Activated CD4-positive, alpha-beta T cell treated with anti-CD3 and anti-CD28 coated beads, Interleukin-2, Interleukin-4, amounts not matched to agents 100 ng/mL and 50 ng/mL, durations not matched to agents 16 hours and 8 hours (primary cell): ENCODE results near the gene ADARB2.

Source experiments
- DNase-seq: peaks from one replicate; pipeline ENCODE4 v3.0.0-alpha.2; 2020; ENCODE audit warnings: low spot score

The ADARB2 gene

DNA sequence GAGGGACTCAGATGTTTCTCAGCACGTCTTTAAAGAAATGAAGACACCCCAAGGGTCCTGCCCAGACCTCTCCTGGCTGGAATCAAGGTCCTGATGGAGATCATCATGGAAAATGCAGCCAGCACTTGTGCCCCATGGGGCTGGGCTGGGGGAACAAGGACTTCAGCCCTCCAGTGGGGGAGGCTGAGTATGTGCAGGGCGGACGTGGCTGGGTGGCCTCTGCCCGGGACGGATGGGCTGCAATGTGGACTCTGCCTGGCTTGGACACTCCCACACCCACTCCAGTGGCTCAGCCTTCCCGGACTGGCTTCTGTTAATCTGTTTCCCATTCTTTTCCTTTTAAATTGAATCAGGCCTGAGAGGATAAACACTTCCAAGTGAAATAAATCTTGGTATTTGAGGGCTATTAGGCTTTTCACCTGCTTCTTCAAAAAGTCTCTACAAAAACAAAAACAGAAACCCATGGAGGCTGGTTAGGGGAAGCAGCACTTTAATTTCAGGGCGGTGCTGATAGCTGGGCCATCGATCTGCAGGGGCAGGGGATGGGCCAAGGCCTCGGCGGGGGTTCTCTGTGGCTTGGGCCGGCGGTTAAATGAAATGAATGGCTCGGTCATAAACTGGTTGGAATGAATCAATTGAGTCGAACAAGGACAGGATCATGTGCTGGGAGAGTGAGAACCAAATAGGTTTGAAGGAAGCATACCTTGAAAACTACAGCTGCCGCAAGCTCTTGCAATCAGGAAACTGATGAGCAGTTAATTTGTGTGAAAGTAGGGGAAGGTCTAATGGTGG, 51.4 kb downstream of the ADARB2 start:
- no peak for DNase-seq

DNA sequence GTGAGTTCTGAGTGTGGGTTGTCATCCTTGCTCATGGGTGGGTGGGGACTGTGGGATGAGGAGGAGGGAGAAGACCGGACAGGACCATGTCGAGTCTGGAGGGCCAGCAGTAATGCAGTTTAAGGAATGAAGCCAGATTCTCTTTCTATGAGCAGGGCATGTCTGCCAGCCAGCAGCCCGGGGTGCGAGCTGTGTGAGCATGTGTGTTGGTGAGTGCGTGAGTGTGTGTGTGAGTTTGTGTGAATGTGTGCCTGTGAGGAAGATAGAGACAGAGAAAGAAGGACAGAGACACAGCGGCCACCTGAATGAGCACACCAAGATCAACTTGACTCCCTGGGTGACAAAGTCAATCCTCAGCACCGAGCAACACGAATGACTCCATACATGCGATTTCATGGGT, 52.3 kb downstream of the ADARB2 start:
- no peak for DNase-seq

GRCh38 chr10:1683649-1684048, 53.7 kb downstream of the ADARB2 start:
- DNase-seq, result no peak

DNA sequence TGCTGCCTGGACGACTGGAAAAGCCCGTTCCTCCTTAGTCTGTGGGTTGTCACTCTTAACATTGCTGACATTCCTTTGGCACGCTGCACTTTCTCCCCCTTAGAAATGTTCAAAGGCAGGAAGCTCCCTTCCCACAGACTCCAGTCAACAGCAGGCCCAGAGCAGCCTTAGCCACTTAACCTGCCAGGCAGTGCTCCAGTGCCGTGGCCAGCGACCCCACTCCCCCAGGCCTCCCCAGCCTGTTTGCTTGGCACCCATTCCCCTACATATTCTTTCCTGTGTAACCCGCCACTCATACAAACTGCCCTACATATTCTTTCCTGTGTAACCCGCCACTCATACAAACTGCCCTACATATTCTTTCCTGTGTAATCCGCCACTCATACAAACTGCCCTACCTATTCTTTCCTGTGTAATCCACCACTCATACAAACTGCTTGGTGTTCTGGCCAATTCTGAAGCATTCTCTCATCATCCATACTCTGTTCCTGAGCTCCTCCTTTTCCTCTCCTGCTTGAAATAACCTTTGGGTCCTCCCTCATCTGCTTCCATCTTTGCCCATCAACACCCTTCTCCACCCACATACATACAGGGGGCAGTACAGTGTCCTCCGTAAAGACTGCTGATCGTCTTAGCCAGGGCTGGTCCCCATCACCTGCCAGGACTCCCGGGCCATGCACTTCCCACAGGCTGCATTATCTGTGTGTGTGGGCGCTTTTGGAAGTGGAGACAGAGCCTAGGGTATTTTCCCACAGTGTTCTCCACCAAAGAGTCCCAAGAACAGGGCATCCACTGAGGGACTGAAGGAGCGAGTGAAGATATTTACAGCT, 57.3 kb downstream of the ADARB2 start:
- DNase-seq, result no peak

DNA sequence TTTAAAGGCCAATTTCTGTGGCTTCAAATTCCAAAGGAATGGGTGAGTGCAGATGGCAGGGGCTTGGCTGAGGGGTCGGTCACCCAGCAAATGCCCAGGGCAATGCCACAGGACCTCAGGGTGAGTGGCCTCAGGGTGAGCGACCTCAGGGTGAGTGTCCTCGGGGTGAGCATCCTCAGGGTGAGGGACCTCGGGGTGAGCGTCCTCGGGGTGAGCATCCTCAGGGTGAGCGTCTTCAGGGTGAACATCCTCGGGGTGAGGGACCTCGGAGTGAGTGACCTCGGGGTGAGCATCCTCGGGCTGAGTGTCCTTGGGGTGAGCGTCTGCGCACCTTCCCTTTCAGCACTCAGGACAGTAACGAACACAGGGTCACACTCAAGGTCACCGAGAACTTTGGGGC, 59.2 kb downstream of the ADARB2 start:
- no peak for DNase-seq

DNA sequence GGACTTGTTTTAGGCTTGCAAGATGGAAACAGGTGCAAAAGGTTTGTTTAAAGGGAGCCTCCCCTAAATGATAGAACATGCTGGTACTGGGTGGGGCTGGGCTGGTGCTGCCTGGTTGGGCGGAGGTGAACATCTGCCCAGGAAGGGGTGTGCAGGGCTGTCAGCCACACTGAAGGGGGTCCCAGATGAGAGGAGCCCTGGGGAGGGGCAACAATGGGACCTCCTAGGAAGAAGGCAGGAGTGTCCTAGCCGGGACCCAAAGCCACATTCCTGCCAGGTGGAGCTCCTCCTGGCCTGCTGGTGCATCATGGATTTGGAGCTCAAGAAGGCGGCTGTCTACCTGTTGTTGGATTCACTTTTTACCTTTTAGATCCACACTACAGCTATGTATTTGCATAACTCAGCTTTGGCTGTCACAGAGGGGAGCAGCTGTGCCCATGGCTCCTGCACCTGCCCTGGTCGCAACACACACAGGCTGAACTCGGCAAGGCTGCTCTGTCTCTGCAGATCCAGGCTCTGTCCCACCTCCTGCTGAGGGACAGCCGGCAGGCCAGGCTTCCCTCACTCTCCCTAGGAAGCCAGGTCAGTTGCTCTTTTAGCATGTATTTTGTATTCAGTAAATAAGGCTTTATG, 59.9 kb downstream of the ADARB2 start:
- DNase-seq, result no peak

DNA sequence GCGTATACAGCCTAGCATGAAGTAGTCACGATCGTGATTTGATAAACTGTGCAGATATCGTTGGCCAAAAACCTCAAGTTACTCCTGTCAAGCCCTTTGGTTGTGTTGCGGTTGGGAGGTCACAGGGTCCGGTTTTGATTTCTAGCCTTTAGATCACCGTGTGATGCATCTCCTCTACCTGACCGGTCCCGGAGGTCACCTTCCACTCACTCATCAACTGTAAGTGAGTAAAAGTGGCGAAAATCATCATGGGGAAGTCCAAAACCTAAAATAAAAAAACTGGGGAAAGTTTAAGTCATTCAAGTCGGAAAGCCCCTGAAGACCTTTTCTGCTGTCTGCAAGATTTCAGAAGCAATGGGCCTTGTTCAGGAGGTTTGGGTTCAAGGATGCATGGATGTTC, 62.8 kb downstream of the ADARB2 start:
- no peak for DNase-seq

- DNase-seq, result no peak
These were observed 63.6 kb downstream of the ADARB2 start for GRCh38 chr10:1673568-1674345.

DNA sequence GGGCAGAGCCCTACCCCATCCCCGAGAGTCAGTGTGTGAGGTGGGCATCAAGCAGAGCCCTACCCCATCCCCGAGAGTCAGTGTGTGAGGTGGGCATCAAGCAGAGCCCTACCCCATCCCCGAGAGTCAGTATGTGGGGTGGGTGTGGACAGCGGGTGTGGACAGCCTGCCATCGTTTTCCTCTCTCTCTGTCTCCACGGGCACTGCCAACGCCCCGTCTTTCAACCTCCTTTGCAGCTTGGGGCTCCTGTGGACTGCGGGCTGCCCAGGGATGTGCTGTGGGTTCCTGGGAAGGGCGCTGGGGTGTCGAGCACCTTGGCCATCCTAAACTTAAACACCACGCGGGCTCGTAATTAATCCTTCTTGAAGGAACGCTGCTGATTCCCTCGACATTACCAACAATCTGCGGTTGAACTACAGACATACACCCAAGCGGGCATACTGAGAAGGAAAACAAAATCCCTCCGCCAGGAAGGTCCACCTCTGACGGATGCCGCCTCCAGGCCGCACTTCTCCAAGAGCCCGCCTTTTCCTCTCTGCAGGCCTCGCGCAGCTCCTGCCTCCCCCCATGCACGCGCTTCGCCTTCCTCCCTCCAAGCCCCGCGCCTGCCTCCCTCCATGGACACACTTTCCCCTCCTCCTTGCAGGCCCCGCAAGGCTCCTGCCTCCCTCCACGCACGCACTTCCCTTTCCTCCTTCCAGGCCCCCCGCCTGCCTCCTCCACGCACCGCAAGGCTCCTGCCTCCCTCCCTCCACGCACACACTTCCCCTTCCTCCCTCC, 65.1 kb downstream of the ADARB2 start:
- no peak for DNase-seq

DNA sequence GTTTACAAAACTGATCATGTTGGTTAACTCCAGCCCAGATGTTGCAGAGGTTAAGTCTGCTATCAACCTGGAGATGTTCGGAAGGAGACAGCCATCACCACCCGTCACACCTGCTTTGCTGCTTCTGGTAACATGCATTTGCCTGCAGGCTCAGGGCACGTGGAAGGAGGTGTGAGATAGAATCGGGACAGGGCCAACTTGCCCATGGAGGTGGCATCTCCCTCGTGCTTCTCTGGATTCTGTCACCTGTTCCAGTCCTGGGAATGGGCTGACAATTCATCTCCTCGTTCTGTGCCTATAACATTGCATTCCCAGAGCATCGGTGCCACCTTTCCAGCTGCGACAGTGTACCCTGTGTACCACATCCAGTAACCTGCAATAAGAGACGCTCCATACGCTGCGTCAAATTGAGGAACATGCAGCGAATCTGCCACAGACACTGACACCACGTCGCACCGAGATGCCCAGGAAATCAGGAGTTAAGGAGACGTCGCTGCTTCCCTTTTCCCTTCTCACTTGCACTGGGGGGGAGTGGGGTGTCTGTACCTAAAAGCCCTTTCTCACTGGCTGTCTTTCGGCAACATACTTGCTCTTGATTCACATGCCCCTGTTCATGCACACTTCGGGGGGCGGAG, 65.8 kb downstream of the ADARB2 start:
- no peak for DNase-seq

DNA sequence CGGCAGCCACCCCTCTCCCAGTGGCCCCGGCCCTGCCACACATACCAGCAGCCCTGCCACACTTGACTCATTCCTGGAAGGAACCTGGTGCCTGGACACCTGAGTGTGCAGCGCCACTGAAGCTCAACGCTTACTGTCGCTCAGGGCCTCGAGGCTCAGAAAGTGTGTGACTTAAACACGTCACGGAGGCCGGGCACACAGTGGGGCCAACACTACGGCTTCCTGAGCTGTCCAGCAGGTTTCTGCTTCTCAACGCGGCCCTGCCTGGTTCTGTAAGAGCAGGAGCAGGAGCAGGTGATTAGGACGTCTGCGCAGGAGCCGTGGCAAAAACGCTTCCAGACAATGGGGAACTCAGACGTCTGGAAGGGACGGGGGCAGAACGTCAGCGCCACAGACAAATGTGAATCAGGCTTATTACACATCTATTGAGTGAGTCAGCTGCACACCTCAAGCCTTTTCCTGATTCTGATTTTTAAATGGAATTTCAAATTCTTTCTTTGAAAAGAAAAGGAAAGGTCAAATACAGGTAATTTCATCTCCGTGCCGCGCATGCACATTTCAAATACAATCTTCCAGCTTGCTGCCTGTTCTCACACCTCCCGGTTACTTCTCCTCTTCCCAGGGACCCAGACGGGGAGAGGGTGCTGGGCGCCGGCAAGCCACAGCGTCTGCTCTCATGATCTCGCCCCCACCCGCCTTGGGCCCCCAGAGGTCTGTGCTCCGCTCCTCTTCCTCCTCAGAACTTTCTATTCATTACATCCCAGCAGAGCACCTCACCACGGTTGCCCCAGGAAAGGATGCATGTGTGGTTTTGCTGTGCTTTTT, 66.6 kb downstream of the ADARB2 start:
- DNase-seq, result no peak

GRCh38 chr10:1669433-1669832, 67.9 kb downstream of the ADARB2 start:
- DNase-seq, result no peak

- no peak for DNase-seq
These were observed 68.9 kb downstream of the ADARB2 start for GRCh38 chr10:1668399-1668798.

- DNase-seq, result no peak
These were observed 69.9 kb downstream of the ADARB2 start for GRCh38 chr10:1667392-1667791.

DNA sequence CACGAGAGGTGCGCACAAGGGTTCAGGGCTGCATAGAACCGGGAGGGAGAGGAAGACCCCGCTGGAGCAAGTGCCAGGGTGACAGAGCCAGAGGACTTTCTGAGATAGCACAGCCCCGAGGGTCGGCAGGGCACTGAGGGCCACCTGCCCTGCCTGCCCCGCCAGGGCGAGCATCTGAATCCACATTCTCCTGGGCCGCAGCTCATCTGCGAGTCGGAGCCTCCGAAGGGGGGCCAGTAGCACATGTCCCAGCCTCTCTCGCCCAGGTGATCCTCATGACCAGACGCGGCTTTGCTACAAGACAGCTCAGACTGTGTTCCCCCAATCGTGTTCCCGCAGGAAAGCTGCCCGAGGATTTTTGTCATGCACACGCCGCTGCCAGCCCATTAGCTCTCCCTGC, 71.2 kb downstream of the ADARB2 start:
- DNase-seq, result no peak

GRCh38 chr10:1665681-1666080, 71.6 kb downstream of the ADARB2 start:
- DNase-seq, result no peak

DNA sequence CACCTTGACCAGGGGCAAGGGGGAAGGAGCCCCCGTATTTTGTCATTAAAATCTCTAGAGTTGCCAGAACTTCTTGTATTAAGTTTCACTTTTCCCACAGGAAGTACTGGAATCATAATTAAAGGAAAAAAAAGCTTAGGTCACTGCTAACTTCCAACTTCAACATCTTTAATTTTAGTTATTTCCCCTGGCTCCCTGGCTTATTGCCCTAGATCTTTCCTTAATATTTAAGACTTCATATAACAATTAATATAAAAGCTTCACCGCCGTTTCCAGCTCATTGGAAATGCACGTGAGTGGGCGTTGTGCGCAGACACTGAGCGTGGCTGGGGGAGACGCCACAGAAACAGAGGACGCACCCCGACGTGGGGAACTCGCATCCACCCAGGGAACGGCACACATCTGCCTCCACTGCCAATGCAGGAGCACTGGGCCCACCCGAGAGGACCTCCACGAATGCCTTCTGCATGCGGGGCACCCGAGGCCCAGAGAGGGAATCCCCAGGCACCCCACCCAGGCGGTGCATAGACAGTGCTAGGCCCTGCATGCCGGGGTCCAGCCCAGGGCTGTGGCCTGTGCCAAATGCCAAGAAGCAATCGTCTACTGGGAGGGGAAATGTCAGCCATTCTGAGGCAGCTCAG, 72.2 kb downstream of the ADARB2 start:
- no peak for DNase-seq

- DNase-seq, result no peak
These were observed 72.9 kb downstream of the ADARB2 start for GRCh38 chr10:1664333-1664964.

- no peak for DNase-seq
These were observed 74.1 kb downstream of the ADARB2 start for GRCh38 chr10:1663226-1663625.
